ELF-1 (cell line): ENCODE data around the gene RAB3D.
A peak's percentile ranks its signal among the peaks of the same experiment; 100 is the strongest.
"Not testable (repeated sequence)": the region's sequence is repeated elsewhere in the genome, so short reads cannot be mapped to it uniquely, and the experiment has no call there.

ENCODE experiments used
- DNase-seq: peaks from one replicate; pipeline ENCODE4 v3.0.0-alpha.2; 2016; ENCODE audit warnings: low read depth, low spot score

The RAB3D gene

GRCh38 chr19:11367528-11367927 lies 28.1 kb upstream of the RAB3D start:
- DNase-seq: no peak

- no peak for DNase-seq
Observed at GRCh38 chr19:11365557-11366117, 26.2 kb upstream of the RAB3D start.

DNA sequence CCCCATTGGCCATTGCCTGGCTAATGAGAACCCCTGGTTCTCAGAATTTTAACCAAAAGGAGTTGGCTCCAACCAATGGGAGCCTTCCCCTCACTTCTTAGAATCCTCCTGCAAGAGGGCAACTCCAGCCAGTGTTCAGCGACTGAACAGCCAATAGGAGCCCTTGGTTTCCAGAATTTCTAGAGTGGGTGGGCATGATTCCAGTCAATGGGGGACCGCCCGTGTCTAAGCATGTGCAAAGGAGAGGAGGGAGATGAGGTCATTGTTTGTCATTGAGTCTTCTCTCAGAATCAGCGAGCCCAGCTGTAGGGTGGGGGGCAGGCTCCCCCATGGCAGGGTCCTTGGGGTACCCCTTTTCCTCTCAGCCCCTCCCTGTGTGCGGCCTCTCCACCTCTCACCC lies 25.5 kb upstream of the RAB3D start:
- DNase-seq: no peak

GRCh38 chr19:11364296-11364904 lies 24.9 kb upstream of the RAB3D start:
- DNase-seq: no peak

DNA sequence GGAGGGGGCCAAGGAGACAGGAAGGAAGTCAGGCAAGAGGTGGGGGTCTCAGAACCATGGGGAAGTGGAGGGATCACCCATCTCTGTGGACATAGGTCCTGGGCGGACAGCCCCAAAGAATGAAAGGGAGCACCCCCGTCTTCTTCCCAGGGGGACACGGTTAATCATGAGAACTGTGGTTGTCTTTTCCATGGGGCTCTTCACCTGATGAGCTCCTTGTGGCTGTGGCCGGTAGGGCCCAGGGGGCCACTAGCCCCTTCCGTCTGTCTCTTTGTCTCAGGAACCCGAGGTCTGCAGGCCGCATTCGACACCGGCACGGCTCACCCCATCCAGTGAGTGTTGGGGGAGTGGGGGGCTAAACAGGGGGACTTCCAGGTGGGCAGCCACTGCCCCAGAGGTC lies 24.4 kb upstream of the RAB3D start:
- DNase-seq: no peak

- no peak for DNase-seq
Observed at GRCh38 chr19:11361771-11362731, 22.6 kb upstream of the RAB3D start.

DNA sequence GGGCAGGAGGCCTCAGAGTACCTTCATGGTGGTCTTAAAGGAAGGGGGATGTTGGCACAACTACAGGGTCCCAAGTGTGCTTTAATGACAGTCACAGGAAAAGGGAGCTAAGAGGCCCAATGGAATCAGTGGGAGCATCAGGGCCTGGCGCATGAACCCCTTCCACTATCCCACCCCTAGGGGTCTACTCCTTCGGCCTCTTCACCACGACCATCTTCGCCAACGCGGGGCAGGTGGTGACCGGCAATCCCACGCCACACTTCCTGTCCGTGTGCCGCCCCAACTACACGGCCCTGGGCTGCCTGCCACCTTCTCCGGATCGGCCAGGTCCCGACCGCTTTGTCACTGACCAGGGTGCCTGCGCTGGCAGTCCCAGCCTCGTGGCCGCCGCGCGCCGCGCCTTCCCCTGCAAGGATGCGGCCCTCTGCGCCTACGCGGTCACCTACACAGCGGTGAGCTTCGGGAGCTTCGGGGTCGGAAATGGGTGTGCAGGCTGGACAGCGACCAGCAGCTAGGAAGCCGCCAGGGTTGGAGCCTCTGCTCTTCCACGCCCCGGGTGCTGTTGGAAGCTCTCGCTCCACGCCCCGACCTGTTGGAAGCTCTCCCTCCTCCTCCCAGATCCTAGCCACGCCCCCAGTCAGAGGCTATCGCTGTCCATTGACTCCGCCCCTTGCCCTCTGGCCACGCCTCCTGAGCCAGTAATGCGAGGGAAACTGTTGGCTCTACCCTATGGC lies 21.7 kb upstream of the RAB3D start:
- DNase-seq: peak; percentile 97

- no peak for DNase-seq
Observed at GRCh38 chr19:11359421-11359820, 20.0 kb upstream of the RAB3D start.

- DNase-seq: no peak
Observed at GRCh38 chr19:11356676-11357550, 17.5 kb upstream of the RAB3D start.

GRCh38 chr19:11356074-11356397 lies 16.6 kb upstream of the RAB3D start:
- DNase-seq: no peak

DNA sequence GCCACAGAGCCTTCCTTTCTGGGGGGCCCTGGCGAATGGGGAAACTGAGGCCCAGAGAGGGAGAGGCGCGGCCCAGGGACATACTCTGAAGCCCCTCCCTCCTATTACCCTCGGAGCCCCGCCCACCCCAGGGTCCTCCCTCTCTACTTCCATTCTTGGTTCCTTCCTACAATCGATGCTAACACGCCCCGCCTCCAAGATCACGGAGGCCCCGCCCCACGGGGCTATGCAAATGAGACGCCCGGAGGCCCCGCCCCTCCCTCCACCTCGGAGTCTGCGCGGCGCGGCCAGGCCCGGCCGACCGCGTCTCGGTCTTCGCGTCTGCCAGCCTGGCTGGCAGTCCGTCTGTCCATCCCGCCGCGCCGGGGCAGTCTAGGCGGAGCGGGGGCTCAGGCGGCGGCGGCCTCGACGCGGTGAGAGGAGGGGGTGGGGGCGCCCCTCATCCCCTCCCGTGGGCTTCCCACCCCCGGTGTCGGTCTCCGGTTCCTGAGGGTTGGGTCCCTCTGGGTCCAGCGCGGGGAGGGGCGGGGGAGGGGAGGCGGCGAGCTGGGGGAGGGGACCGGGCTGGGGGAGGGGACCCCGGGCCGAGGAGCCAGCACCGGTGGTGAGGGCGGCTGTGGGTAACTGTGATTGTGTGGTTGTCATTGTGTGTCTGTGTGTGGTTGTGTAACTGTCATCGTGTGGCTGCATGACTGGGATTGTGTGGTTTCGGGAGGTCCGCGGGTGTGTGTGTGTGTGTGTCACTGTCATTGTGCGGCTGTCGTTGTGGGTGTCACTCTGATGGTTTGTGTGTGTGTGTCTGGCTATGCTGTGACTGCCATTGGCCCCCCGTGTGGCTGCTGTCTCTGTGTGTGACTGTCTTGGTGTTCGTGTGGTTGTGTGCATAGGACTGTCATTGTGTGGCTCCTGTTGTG lies 16.0 kb upstream of the RAB3D start, which contains the start of gene PLPPR2:
Gene PLPPR2 (plus strand): TSS at position 273 of the 914 bp plus-strand sequence. CDS start 2,242 bp downstream, outside the sequence.
- peak; percentile 91 for DNase-seq

DNA sequence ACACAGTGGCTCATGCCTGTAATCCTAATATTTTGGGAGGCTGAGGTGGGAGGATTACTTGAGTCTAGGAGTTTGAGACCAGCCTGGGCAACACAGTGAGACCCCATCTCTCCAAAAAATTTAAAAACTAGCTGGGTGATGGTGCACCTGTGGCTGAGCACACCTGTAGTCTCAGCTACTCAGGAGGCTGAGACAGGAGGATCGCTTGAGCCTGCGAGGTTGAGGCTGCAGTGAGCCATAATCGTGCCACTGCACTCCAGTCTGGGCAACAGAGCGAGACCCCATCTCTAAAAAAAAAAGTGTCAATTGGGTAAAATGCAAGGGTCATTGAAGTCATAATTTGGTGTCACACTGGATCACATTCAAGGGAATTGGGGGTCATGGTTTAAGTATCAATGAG lies 14.6 kb upstream of the RAB3D start:
- DNase-seq: not testable (repeated sequence)

DNA sequence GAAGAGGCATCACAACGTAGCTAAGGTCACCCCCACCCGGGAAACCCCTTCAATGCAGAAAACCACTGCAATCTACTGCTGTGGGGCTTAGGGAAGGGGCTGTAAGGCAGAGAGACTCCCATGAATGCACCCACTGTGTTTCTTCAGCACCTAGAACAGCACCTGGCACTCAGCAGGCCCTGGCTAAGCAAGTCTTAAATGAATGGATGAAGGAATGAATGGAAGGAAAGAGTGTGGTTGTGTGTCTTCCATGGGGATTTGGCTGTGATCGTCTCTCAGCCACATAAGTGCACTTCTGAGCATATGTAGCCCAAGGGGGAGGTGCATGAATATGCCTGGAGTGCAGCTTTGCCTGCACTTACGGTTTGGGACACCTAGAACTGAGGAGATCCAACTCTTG lies 9.7 kb upstream of the RAB3D start:
- DNase-seq: no peak

DNA sequence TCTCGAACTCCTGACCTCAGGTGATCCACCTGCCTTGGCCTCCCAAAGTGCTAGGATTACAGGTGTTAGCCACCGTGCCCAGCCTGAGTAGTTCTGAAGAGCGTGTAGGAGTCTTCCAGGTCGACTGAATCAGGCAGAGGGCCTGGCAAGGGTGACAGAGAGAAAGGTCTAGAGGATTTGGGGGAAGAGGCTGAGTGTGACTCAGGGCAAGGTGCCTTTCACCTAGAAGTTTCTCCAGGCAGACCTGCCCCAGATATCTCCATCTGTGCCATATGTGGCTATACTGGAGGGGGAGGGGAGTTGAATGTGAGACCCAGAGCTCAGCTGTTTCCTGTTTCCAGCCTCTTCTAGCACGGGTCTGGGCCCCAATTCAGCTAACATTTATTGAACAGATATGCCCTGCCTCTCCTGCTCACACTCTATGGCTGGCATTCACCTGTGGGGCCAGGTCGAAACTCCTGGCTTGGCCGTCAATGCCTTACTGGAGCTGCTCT lies 8.1 kb upstream of the RAB3D start:
- no peak for DNase-seq

- DNase-seq: peak; percentile 99
Observed at GRCh38 chr19:11346104-11346940, 6.9 kb upstream of the RAB3D start, which contains the start of the genes CCDC159 and TMEM205. TSS of gene CCDC159 (plus strand) at chr19:11346519. CDS start at chr19:11346607, 88 bp downstream. TSS of gene TMEM205 (minus strand) at chr19:11346268. CDS start at chr19:11345619, 649 bp downstream.

DNA sequence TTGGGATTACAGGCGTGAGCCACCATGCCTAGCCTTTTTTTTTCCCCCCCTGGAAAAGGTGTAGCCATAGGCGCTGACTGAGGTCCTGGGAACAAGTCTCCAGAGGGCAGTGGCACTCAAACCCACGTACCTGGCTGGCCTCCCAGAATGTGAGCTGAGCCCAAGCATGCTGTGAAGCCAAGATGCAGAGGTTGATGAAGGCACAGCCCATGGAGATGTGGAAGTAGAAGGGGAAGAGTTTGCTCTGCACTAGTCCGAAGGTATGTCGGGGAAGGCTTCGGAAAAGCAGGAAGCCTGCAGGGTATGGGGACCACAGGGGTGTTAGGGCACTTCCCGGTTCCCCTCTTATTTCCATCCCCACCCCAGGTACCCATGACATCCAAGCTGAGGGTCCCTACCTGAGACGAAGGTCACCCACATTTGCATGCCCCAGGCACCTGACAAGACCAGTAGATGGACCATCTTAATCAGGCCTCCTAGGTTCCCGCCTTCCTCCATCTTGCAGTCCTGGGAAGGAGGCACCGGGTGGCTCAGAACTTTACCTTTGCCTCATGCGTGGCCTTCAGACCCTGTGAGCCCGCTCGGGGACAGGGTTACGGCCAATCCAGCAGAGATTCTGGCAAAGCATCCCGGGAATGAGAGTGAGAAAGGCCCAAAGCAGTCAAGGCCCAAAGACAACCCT lies 5.8 kb upstream of the RAB3D start:
- DNase-seq: no peak

- no peak for DNase-seq
Observed at GRCh38 chr19:11342429-11342828, 3.0 kb upstream of the RAB3D start.

DNA sequence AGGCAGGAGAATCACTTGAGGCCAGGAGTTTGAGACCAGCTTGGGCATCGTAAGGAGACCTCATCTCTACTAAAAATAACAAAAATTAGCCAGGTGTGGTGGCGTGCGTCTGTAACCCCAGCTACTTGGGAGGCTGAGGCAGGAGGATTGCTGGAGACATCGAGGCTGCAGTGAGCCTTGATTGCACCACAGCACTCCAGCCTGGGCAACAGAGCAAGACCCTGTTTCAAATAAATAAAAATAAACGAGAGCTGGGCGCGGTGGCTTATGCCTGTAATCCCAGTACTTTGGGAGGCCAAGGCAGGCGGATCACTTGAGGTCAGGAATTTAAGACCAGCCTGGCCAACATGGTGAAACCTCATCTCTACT lies 626 bp upstream of the RAB3D start:
- DNase-seq: not testable (repeated sequence)
